A549 (cell line): ENCODE measurements around the gene CAPN2.

Experiments used
- CTCF ChIP-seq: fragments of >200 bp; sonication (Bioruptor Twin); formaldehyde crosslinking; IDR thresholded peaks from 3 replicates; pipeline ENCODE4 v1.5.1; 2016
- ELK1 ChIP-seq: fragments of 150-350 bp; IDR thresholded peaks from 2 replicates; pipeline ENCODE4 v1.6.1; 2014; ENCODE audit warnings: low read depth, mild to moderate bottlenecking, low read length
- MAX ChIP-seq: IDR thresholded peaks from 2 replicates; pipeline ENCODE4 v1.6.1; 2012
- POLR2A ChIP-seq: IDR thresholded peaks from 2 replicates; pipeline ENCODE4 v1.6.1; 2012; ENCODE audit warnings: mild to moderate bottlenecking, low read length
- POLR2AphosphoS2 ChIP-seq: conservative IDR thresholded peaks from 2 replicates; pipeline ENCODE4 v1.6.1; 2012; ENCODE audit warnings: low read length, improper control_type of control experiment, inconsistent platforms
- RAD21 ChIP-seq, 2 experiments: fragments of >200 bp in 1 of 2; sonication (Bioruptor Twin) in 1 of 2; formaldehyde crosslinking in 1 of 2; IDR thresholded peaks in 1 of 2; conservative IDR thresholded peaks in 1 of 2; 2 replicates in 1 of 2; 3 replicates in 1 of 2; pipeline ENCODE4 v1.6.1; 2012 to 2018; ENCODE audit warnings: inconsistent platforms in 1 of 2
- USF2 ChIP-seq: fragments of 450-650 bp; IDR thresholded peaks from 2 replicates; pipeline ENCODE4 v1.6.1; 2014; ENCODE audit warnings: antibody characterized with exemption

- no peak for TF ChIP-seq POLR2A
- no peak for TF ChIP-seq USF2
- TF ChIP-seq POLR2AphosphoS2, result no peak
- TF ChIP-seq CTCF, result no peak
- no peak for TF ChIP-seq MAX
- TF ChIP-seq RAD21 (conservative IDR thresholded peaks at IDR 0.05 in 1 of 2, IDR thresholded peaks at IDR 0.05 in 1 of 2), result no peak
- TF ChIP-seq ELK1, result no peak
Measured at GRCh38 chr1:223695941-223696340, 16.4 kb upstream of the CAPN2 start.
